ENCODE results near the gene RSRC1. TPM values are rescaled to one million over a fixed set of nuclear protein-coding genes. Genes with fewer than 3 reads are reported as not detected.
"Not testable (repeated sequence)": the region's sequence is repeated elsewhere in the genome, so short reads cannot be mapped to it uniquely, and the experiment has no call there.

Gene RSRC1
- total RNA-seq, 1 donor from 2014 or later = 28.5 TPM

DNA sequence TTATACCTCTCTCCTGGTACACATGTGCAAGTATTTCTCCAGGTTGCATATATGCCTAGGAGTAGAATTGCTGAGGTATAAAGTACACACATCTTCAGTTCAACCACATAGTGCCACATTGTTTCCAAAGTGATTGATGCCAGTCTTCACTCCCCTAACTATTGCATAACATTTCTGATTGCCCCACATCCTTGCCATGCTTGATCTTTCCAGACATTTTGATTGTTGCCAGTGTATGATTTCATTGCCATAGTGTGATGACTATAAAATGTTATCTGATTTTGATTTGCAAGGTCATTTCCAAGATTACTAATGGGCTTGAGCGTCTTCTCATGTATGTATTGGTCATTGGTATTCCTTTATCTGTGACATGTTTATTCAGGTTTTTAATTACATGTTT, 400.0 kb downstream of the RSRC1 start:
- Histone ChIP-seq H3K79me2 (ENCODE audit: insufficient read depth, low read length) (no peaks in the 10 kb centered on the region), H3K36me3 (ENCODE audit: insufficient read depth, low read length) (no peaks in the 10 kb centered on the region), H3K4me1 (ENCODE audit: insufficient read depth, low read length) (no peaks in the 10 kb centered on the region), H3K9me3 (ENCODE audit: insufficient read depth, low read depth, low read length) (no peaks in the 10 kb centered on the region), H3K9ac (ENCODE audit: low read length) (no peak overlapping the region), H4K20me1 (ENCODE audit: insufficient read depth, low read length) (no peaks in the 10 kb centered on the region), H2AFZ (ENCODE audit: low read depth, low read length) (no peak overlapping the region), H3K27ac (ENCODE audit: low read depth, low read length) (no peak overlapping the region), H3K4me2 (ENCODE audit: low read length) (no peak overlapping the region), H3K27me3 (ENCODE audit: insufficient read depth, low read length) (no peaks in the 10 kb centered on the region), H3K4me3 (ENCODE audit: insufficient read depth, low read depth, low read length) (no peak overlapping the region)
- Mint-ChIP-seq H3K36me3 (ENCODE audit: low read depth, unreplicated experiment) (no peaks in the 10 kb centered on the region), H3K9me3 (ENCODE audit: unreplicated experiment) (peaks cover 4% of the 10 kb centered on the region), H3K4me1 (ENCODE audit: low read depth, unreplicated experiment) (no peaks in the 10 kb centered on the region), H3K4me3 (ENCODE audit: unreplicated experiment) (no peak overlapping the region), H3K27me3 (ENCODE audit: low read depth, unreplicated experiment) (no peaks in the 10 kb centered on the region), H3K27ac (ENCODE audit: unreplicated experiment) (no peak overlapping the region)
- TF ChIP-seq, protein P1, sequence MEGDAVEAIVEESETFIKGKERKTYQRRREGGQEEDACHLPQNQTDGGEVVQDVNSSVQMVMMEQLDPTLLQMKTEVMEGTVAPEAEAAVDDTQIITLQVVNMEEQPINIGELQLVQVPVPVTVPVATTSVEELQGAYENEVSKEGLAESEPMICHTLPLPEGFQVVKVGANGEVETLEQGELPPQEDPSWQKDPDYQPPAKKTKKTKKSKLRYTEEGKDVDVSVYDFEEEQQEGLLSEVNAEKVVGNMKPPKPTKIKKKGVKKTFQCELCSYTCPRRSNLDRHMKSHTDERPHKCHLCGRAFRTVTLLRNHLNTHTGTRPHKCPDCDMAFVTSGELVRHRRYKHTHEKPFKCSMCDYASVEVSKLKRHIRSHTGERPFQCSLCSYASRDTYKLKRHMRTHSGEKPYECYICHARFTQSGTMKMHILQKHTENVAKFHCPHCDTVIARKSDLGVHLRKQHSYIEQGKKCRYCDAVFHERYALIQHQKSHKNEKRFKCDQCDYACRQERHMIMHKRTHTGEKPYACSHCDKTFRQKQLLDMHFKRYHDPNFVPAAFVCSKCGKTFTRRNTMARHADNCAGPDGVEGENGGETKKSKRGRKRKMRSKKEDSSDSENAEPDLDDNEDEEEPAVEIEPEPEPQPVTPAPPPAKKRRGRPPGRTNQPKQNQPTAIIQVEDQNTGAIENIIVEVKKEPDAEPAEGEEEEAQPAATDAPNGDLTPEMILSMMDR (IDR thresholded peaks at IDR 0.05; ENCODE audit: insufficient read depth, low read depth, low read length) = no peak
- no peak for TF ChIP-seq EZH2 (IDR thresholded peaks at IDR 0.05; ENCODE audit: insufficient read depth, low read length)
- DNase-seq (ENCODE audit: low read depth) = no peak
- no peak for FAIRE-seq

GRCh38 chr3:158516729-158517128, 406.8 kb downstream of the RSRC1 start:
- not testable (repeated sequence) for H3K9me3 ChIP-seq (ENCODE audit: insufficient read depth, low read depth, low read length); H3K36me3 Mint-ChIP-seq (ENCODE audit: low read depth, unreplicated experiment); H3K27ac Mint-ChIP-seq (ENCODE audit: unreplicated experiment); H3K4me1 ChIP-seq (ENCODE audit: insufficient read depth, low read length); DNase-seq (ENCODE audit: low read depth); H3K9me3 Mint-ChIP-seq (ENCODE audit: unreplicated experiment); H3K79me2 ChIP-seq (ENCODE audit: insufficient read depth, low read length); H3K9ac ChIP-seq (ENCODE audit: low read length); H3K27ac ChIP-seq (ENCODE audit: low read depth, low read length); H2AFZ ChIP-seq (ENCODE audit: low read depth, low read length); H3K4me3 ChIP-seq (ENCODE audit: insufficient read depth, low read depth, low read length); H4K20me1 ChIP-seq (ENCODE audit: insufficient read depth, low read length); H3K36me3 ChIP-seq (ENCODE audit: insufficient read depth, low read length); H3K4me3 Mint-ChIP-seq (ENCODE audit: unreplicated experiment); FAIRE-seq; H3K4me2 ChIP-seq (ENCODE audit: low read length); H3K27me3 Mint-ChIP-seq (ENCODE audit: low read depth, unreplicated experiment); H3K4me1 Mint-ChIP-seq (ENCODE audit: low read depth, unreplicated experiment); H3K27me3 ChIP-seq (ENCODE audit: insufficient read depth, low read length)

- DNase-seq (ENCODE audit: low read depth) (no peak), FAIRE-seq (no peak)
- Mint-ChIP-seq H3K36me3 (ENCODE audit: low read depth, unreplicated experiment) (no peaks in the 10 kb centered on the region), H3K4me1 (ENCODE audit: low read depth, unreplicated experiment) (peaks cover 3% of the 10 kb centered on the region), H3K9me3 (ENCODE audit: unreplicated experiment) (no peaks in the 10 kb centered on the region), H3K4me3 (ENCODE audit: unreplicated experiment) (no peak overlapping the region), H3K27ac (ENCODE audit: unreplicated experiment) (no peak overlapping the region), H3K27me3 (ENCODE audit: low read depth, unreplicated experiment) (no peaks in the 10 kb centered on the region)
- Histone ChIP-seq H3K9me3 (ENCODE audit: insufficient read depth, low read depth, low read length) (no peaks in the 10 kb centered on the region), H4K20me1 (ENCODE audit: insufficient read depth, low read length) (no peaks in the 10 kb centered on the region), H3K9ac (ENCODE audit: low read length) (no peak overlapping the region), H3K4me2 (ENCODE audit: low read length) (no peak overlapping the region), H2AFZ (ENCODE audit: low read depth, low read length) (no peak overlapping the region), H3K79me2 (ENCODE audit: insufficient read depth, low read length) (no peaks in the 10 kb centered on the region), H3K27ac (ENCODE audit: low read depth, low read length) (no peak overlapping the region), H3K27me3 (ENCODE audit: insufficient read depth, low read length) (no peaks in the 10 kb centered on the region), H3K4me3 (ENCODE audit: insufficient read depth, low read depth, low read length) (no peak overlapping the region), H3K4me1 (ENCODE audit: insufficient read depth, low read length) (peaks cover 4% of the 10 kb centered on the region), H3K36me3 (ENCODE audit: insufficient read depth, low read length) (no peaks in the 10 kb centered on the region)
- TF ChIP-seq EZH2 (IDR thresholded peaks at IDR 0.05; ENCODE audit: insufficient read depth, low read length) = no peak
- TF ChIP-seq, protein P1 (IDR thresholded peaks at IDR 0.05; ENCODE audit: insufficient read depth, low read depth, low read length) = no peak
Measured at GRCh38 chr3:158519776-158520175, 409.9 kb downstream of the RSRC1 start.

Data from astrocyte (in vitro differentiated cells and primary cell).